Measurements from ENCODE around the gene NRP1. TPM values are rescaled to one million over a fixed set of nuclear protein-coding genes. Genes with fewer than 3 reads are reported as not detected.

The NRP1 gene
- total and polyA plus RNA-seq, 2 donors (not counting 3 experiments of a cell fraction or from before 2014, with no cell fraction given): 122 to 306 TPM

DNA sequence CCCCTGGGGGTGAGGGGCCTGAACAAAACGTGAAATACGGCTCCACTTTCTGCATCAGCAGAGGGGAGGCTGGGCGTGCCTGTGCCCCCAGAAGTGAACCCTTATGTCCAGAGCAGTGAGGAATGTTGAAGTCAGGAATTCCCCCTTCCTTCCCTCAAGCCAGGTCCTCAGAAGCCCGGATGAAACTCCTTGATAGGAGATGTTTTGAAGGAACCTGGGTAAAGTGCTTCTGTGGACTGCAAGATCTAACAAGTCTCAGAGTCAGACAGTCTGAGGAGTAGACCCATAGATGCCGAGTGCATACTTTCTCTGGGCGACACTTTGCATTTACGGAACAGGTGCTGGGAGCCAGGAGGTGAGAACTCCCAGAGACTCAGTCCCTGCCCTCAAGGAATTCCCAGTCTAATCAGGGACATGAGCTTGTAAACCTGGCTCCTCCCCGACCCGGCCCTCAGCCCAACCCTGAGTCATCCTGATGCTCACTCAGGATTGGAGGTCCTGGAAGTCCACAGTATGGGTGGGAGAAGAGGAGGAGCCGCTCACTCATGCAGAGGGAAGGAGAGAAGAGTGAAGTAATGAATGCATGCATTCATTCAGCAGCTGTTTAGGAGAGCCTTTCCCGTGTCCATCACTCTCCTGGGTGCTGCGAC, 197.0 kb downstream of the NRP1 start:
- CTCF ChIA-PET: interaction anchor here (1.0 to 1.4 kb wide), 3 partner anchors 11 to 27 kb away, joined by 3 to 4 read pairs (median 3); no protein-coding TSS in a partner anchor
- dilution Hi-C loops (cut with MboI; ENCODE audit: extremely low pct_ligation_motif_present, low sequenced_read_pairs) (no loop called here), intact Hi-C loops (cut with micrococcal nuclease) (no loop called here)

DNA sequence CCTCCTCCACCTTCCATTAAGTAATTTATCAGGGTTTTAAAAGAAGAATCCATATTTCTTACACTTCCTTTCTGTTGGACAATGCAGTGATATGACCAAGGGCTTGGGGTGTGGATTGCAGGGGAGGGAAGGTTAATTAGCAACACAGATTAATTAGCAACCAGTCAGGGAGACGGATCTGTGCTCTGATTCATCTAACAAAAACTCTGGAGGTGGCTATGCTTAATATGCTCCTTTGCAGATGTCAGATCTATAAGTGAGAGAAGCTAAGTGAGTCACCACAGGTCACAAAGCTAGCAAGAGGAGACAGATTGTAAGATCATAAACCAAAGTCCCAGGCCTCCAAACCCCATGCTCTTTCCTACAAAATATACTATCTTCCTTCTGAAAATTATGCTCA, 197.7 kb downstream of the NRP1 start:
- H3K27me3 ChIP-seq (ENCODE audit: control insufficient read depth in 2 of 2, insufficient read depth in 2 of 2, low read length in 2 of 2): no peaks in the 10 kb centered on the region
- H3K79me2 ChIP-seq (ENCODE audit: control insufficient read depth, insufficient read depth, low read length): no peaks in the 10 kb centered on the region
- H4K20me1 ChIP-seq (replicated peaks; ENCODE audit: control insufficient read depth, extremely low read depth, insufficient read depth, low read length): no peaks in the 10 kb centered on the region
- H3K36me3 ChIP-seq (ENCODE audit: control insufficient read depth in 2 of 2, extremely low read depth in 1 of 2, insufficient read depth in 2 of 2, low read length in 2 of 2): no peaks in the 10 kb centered on the region
- no peak overlapping the region for H3K4me3 ChIP-seq (replicated peaks in 1 of 3; ENCODE audit: insufficient read depth in 1 of 3, low read depth in 1 of 3, low read length in 3 of 3)
- H2AFZ ChIP-seq (ENCODE audit: low read depth, low read length): no peak overlapping the region
- no peak overlapping the region for H3K4me2 ChIP-seq (ENCODE audit: insufficient read depth, low read length)
- intact Hi-C loops (cut with micrococcal nuclease) (no loop called here), dilution Hi-C loops (cut with MboI; ENCODE audit: extremely low pct_ligation_motif_present, low sequenced_read_pairs) (no loop called here)
- ChIA-PET CTCF (interaction anchor here (0.6 to 2.0 kb wide), 4 partner anchors 13 to 28 kb away, joined by 3 to 6 read pairs (median 3); no protein-coding TSS in a partner anchor), POLR2A (no interaction called here)
- no TSS peak for BruUV-seq (replicated peaks)
- no peak overlapping the region for H3K27ac ChIP-seq (ENCODE audit: insufficient read depth, low read depth, low read length)
- DNase-seq (ENCODE audit: low read depth, low spot score) (no peak), FAIRE-seq (no peak)
- TF ChIP-seq FOS (IDR thresholded peaks at IDR 0.05; ENCODE audit: borderline replicate concordance, insufficient read depth, low read length) (peak; percentile 36), JUN (IDR thresholded peaks at IDR 0.05; ENCODE audit: borderline replicate concordance, insufficient read depth, insufficient read length, low read depth) (no peak)
- no peak overlapping the region for H3K9ac ChIP-seq (replicated peaks; ENCODE audit: extremely low read depth, insufficient read depth, low read length)
- H3K9me1 ChIP-seq (replicated peaks; ENCODE audit: control insufficient read depth, extremely low read depth, insufficient read depth, low read length): no peaks in the 10 kb centered on the region
- no peaks in the 10 kb centered on the region for H3K9me3 ChIP-seq (replicated peaks; ENCODE audit: control insufficient read depth, insufficient read depth, low read length)
- peaks cover 5% of the 10 kb centered on the region for H3K4me1 ChIP-seq (ENCODE audit: control insufficient read depth, extremely low read depth, insufficient read depth, low read length)

More for the DNA sequence above, 197.0 kb downstream of the NRP1 start:
- Histone ChIP-seq H3K27ac (ENCODE audit: insufficient read depth, low read depth, low read length) (no peak overlapping the region), H3K9me3 (replicated peaks; ENCODE audit: control insufficient read depth, insufficient read depth, low read length) (no peaks in the 10 kb centered on the region), H3K36me3 (ENCODE audit: control insufficient read depth in 2 of 2, extremely low read depth in 1 of 2, insufficient read depth in 2 of 2, low read length in 2 of 2) (no peaks in the 10 kb centered on the region), H3K79me2 (ENCODE audit: control insufficient read depth, insufficient read depth, low read length) (no peaks in the 10 kb centered on the region), H3K9me1 (replicated peaks; ENCODE audit: control insufficient read depth, extremely low read depth, insufficient read depth, low read length) (no peaks in the 10 kb centered on the region), H2AFZ (ENCODE audit: low read depth, low read length) (no peak overlapping the region), H3K4me2 (ENCODE audit: insufficient read depth, low read length) (no peak overlapping the region), H4K20me1 (replicated peaks; ENCODE audit: control insufficient read depth, extremely low read depth, insufficient read depth, low read length) (no peaks in the 10 kb centered on the region), H3K4me3 (replicated peaks in 1 of 3; ENCODE audit: insufficient read depth in 1 of 3, low read depth in 1 of 3, low read length in 3 of 3) (no peak overlapping the region), H3K27me3 (ENCODE audit: control insufficient read depth in 2 of 2, insufficient read depth in 2 of 2, low read length in 2 of 2) (no peaks in the 10 kb centered on the region), H3K4me1 (ENCODE audit: control insufficient read depth, extremely low read depth, insufficient read depth, low read length) (peaks cover 5% of the 10 kb centered on the region), H3K9ac (replicated peaks; ENCODE audit: extremely low read depth, insufficient read depth, low read length) (no peak overlapping the region)
- DNase-seq (ENCODE audit: low read depth, low spot score) (no peak), FAIRE-seq (no peak)
- no peak for TF ChIP-seq EZH2 (IDR thresholded peaks at IDR 0.05; ENCODE audit: borderline replicate concordance, low read depth, low read length, severe bottlenecking)
- no peak for TF ChIP-seq FOS (IDR thresholded peaks at IDR 0.05; ENCODE audit: borderline replicate concordance, insufficient read depth, low read length)
- TF ChIP-seq, protein P1, sequence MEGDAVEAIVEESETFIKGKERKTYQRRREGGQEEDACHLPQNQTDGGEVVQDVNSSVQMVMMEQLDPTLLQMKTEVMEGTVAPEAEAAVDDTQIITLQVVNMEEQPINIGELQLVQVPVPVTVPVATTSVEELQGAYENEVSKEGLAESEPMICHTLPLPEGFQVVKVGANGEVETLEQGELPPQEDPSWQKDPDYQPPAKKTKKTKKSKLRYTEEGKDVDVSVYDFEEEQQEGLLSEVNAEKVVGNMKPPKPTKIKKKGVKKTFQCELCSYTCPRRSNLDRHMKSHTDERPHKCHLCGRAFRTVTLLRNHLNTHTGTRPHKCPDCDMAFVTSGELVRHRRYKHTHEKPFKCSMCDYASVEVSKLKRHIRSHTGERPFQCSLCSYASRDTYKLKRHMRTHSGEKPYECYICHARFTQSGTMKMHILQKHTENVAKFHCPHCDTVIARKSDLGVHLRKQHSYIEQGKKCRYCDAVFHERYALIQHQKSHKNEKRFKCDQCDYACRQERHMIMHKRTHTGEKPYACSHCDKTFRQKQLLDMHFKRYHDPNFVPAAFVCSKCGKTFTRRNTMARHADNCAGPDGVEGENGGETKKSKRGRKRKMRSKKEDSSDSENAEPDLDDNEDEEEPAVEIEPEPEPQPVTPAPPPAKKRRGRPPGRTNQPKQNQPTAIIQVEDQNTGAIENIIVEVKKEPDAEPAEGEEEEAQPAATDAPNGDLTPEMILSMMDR (IDR thresholded peaks at IDR 0.05; ENCODE audit: extremely low read depth in 1 of 2, insufficient read depth in 1 of 2, low read depth in 1 of 2, low read length in 2 of 2): no peak
- TF ChIP-seq JUN (IDR thresholded peaks at IDR 0.05; ENCODE audit: borderline replicate concordance, insufficient read depth, insufficient read length, low read depth): no peak
- BruUV-seq (replicated peaks): no TSS peak
- POLR2A ChIA-PET: no interaction called here

Measured in endothelial cell of umbilical vein (primary cell).